K562 (cell line): ENCODE results near the gene GGT6. TPM values are rescaled to one million over a fixed set of nuclear protein-coding genes. Genes with fewer than 3 reads are reported as not detected.

Experiments used
- ATAC-seq: fragments of 200-7000 bp; cut with Tn5 transposase; 3 replicates; pipeline ENCODE4 v1.9.1; 2020; ENCODE audit warnings: moderate library complexity
- BruUV-seq: library from RNA; stranded (reverse); fragments of 400-500 nt; replicated peaks from 2 replicates; lab custom pipeline; 2021; lab: Mats Ljungman, UMichigan
- CTCF ChIA-PET: fragments of 300-600 bp; formaldehyde crosslinking; extraction: SDS; loops from one replicate; lab custom pipeline; 2021; ENCODE audit warnings: low intra/inter-chr PET ratio; lab: Yijun Ruan, JAX
- POLR2A ChIA-PET: fragments of 300-600, 350-650 bp; sonication (Branson Sonifier 250); formaldehyde crosslinking; extraction: SDS; loops from one replicate; lab custom pipeline; 2021; ENCODE audit warnings: antibody characterized with exemption, inconsistent platforms; lab: Yijun Ruan, JAX
- DNase-seq, 4 experiments: peaks; one replicate each; pipeline versions ENCODE4 v3.0.0 to v3.0.0-alpha.2; 2011 to 2018; ENCODE audit warnings: low spot score in 3 of 4, mixed read lengths in 3 of 4; ENCODE audit errors: extremely low read depth in 1 of 4
- FAIRE-seq: peaks from 2 replicates; lab custom pipeline; 2011; peaks lifted over from hg19 to GRCh38; lab: Jason Lieb, UNC
- H2AFZ ChIP-seq: 2 replicates; pipeline ENCODE4 v1.6.0; 2011; ENCODE audit warnings: low read depth, low read length, control low read depth, inconsistent platforms
- H3K27ac ChIP-seq: fragments of 200-600 bp; 3 replicates; pipeline ENCODE4 v1.8.0; 2011; ENCODE audit warnings: low read depth, mild to moderate bottlenecking, control low read depth, inconsistent platforms, low read length, moderate library complexity, mixed read lengths; ENCODE audit errors: extremely low read depth
- H3K27me3 ChIP-seq, 2 experiments: fragments of 300-600 bp in 1 of 2; 2 replicates in 1 of 2; 3 replicates in 1 of 2; pipeline versions ENCODE4 v1.6.0 to v1.8.0; 2011; ENCODE audit warnings: inconsistent platforms in 2 of 2, low read length in 2 of 2, mild to moderate bottlenecking in 1 of 2, mixed read lengths in 1 of 2, moderate library complexity in 1 of 2; ENCODE audit not compliant: control insufficient read depth in 2 of 2, insufficient read depth in 2 of 2
- H3K36me3 ChIP-seq: fragments of 300-600 bp; 3 replicates; pipeline ENCODE4 v1.8.0; 2011; ENCODE audit warnings: mild to moderate bottlenecking, low read length, inconsistent platforms; ENCODE audit not compliant: control insufficient read depth, insufficient read depth
- H3K4me1 ChIP-seq, 2 experiments: fragments of 200-600 bp in 1 of 2; replicated peaks in 1 of 2; 2 replicates in 1 of 2; 3 replicates in 1 of 2; pipeline versions ENCODE4 v1.5.1 to v1.8.0; 2011; ENCODE audit warnings: inconsistent platforms in 2 of 2, low read length in 2 of 2, mild to moderate bottlenecking in 1 of 2, mixed read lengths in 1 of 2, moderate library complexity in 1 of 2; ENCODE audit not compliant: control insufficient read depth in 2 of 2, insufficient read depth in 2 of 2
- H3K4me2 ChIP-seq: 2 replicates; pipeline ENCODE4 v1.6.1; 2011; ENCODE audit warnings: low read length, control low read depth, inconsistent platforms, mixed read lengths; ENCODE audit not compliant: insufficient read depth
- H3K4me3 ChIP-seq: fragments of 200-600 bp; sonication (generic), shearing (Covaris generic); 2 replicates; pipeline ENCODE4 v1.5.1; 2016; ENCODE audit warnings: control low read depth, inconsistent platforms
- H3K79me2 ChIP-seq: fragments of 200-600 bp; 3 replicates; pipeline ENCODE4 v1.8.0; 2011; ENCODE audit warnings: low read length, inconsistent platforms; ENCODE audit not compliant: control insufficient read depth, insufficient read depth
- H3K9ac ChIP-seq, 2 experiments: 2 replicates each; pipeline versions ENCODE4 v1.6.0 to v1.6.1; 2011; ENCODE audit warnings: low read depth in 2 of 2, low read length in 2 of 2, control low read depth in 1 of 2, inconsistent platforms in 1 of 2, mild to moderate bottlenecking in 1 of 2, mixed read lengths in 1 of 2; ENCODE audit not compliant: insufficient read depth in 1 of 2
- H3K9me1 ChIP-seq: one replicate; pipeline ENCODE4 v1.6.0; 2011; ENCODE audit warnings: inconsistent platforms, mild to moderate bottlenecking, low read length, moderate library complexity; ENCODE audit not compliant: control insufficient read depth, insufficient read depth
- H3K9me3 ChIP-seq: replicated peaks from 2 replicates; pipeline ENCODE4 v1.5.1; 2011; ENCODE audit warnings: low read depth, low read length, inconsistent platforms; ENCODE audit not compliant: control insufficient read depth, insufficient read depth
- H4K20me1 ChIP-seq: replicated peaks from 2 replicates; pipeline ENCODE4 v1.6.1; 2011; ENCODE audit warnings: low read length, inconsistent platforms, mixed read lengths; ENCODE audit not compliant: control insufficient read depth, insufficient read depth
- CTCF ChIP-seq, 3 experiments: IDR thresholded peaks in 2 of 3; conservative IDR thresholded peaks in 1 of 3; 2 replicates each; pipeline ENCODE4 v1.5.1; 2011 to 2012; ENCODE audit warnings: low read length in 3 of 3, mild to moderate bottlenecking in 3 of 3, control low read depth in 2 of 3, improper control_type of control experiment in 1 of 3, inconsistent platforms in 1 of 3, low read depth in 1 of 3, mixed read lengths in 1 of 3, moderate library complexity in 1 of 3; ENCODE audit not compliant: insufficient read depth in 2 of 3
- GABPB1 ChIP-seq: sonication (generic); formaldehyde crosslinking; IDR thresholded peaks from 2 replicates; pipeline ENCODE4 v1.8.0; 2022; ENCODE audit warnings: mild to moderate bottlenecking, missing genetic modification reagents
- GATAD2B ChIP-seq: fragments of 450-650 bp; IDR thresholded peaks from 2 replicates; pipeline ENCODE4 v1.6.1; 2017; ENCODE audit warnings: mild to moderate bottlenecking, borderline replicate concordance
- L3MBTL2 ChIP-seq: fragments of 450-650 bp; IDR thresholded peaks from 2 replicates; pipeline ENCODE4 v1.6.1; 2016; ENCODE audit warnings: mild to moderate bottlenecking, moderate library complexity
- THAP12 ChIP-seq: fragments of 250-450 bp; sonication (Bioruptor Pico); IDR thresholded peaks from 2 replicates; pipeline ENCODE4 v1.9.0; 2021; ENCODE audit warnings: mild to moderate bottlenecking, inconsistent platforms
- ZBED1 ChIP-seq: IDR thresholded peaks from 2 replicates; pipeline ENCODE4 v1.6.1; 2014
- WGBS: fragments of 100-300 bp; shearing (Covaris generic); methylation state at CpG from one replicate; pipeline ENCODE4 v1.1.6; 2016; ENCODE audit warnings: low coverage, mixed read lengths; ENCODE audit not compliant: insufficient coverage; ENCODE audit errors: missing lambda C conversion rate; 5-methylcytosine and 5-hydroxymethylcytosine counted together
- in situ Hi-C: fragments of 300-500 bp; cut with MboI; formaldehyde crosslinking; loops from 4 replicates; pipeline ENCODE4 v1.15.0; 2018; ENCODE audit warnings: inconsistent platforms, mixed read lengths
- intact Hi-C: fragments of 100-400 bp; cut with micrococcal nuclease; formaldehyde crosslinking; loops from 2 replicates; pipeline ENCODE4 v1.14.2; 2022
- polyA plus RNA-seq, 8 experiments: library from polyadenylated mRNA; depleted of rRNA in 4 of 8; stranded (reverse) in 5 of 8; unstranded in 3 of 8; fragments of >200 nt; fragmentation: Nextera tagmentation in 2 of 8; fragmentation: Illumina TruSeq in 1 of 8; extraction: Ambion mirVana in 2 of 8; extraction: Trizol in 1 of 8; gene quantifications; 2 replicates each; pipeline versions ENCODE4 v1.2.1 to v1.2.3, GENCODE V29; 2011 to 2014; ENCODE audit warnings: inconsistent platforms in 1 of 8, missing spikeins in 1 of 8
- total RNA-seq, 7 experiments: library from RNA; depleted of rRNA in 6 of 7; stranded (reverse); fragments of >200 nt in 6 of 7; fragmentation: Illumina TruSeq in 2 of 7; extraction: Trizol in 2 of 7; gene quantifications; 2 replicates each; pipeline versions ENCODE4 v1.2.1 to v1.2.3, GENCODE V29; 2011 to 2021; ENCODE audit warnings: low replicate concordance in 1 of 7

The GGT6 gene
- total and polyA plus RNA-seq, 9 of the 15 experiments (the other 6 are each of a cell fraction or from before 2014, with no cell fraction given), result 0.09 TPM; not detected in 8

- peaks cover 0 to 41% of the 10 kb centered on the region in 2 experiments; a peak in 3 of 5 replicates for H3K4me1 ChIP-seq
- ATAC-seq (no peak), FAIRE-seq (no peak), DNase-seq (no peak)
- no peak overlapping the region for H2AFZ ChIP-seq
- H3K36me3 ChIP-seq, result peaks cover 90% of the 10 kb centered on the region; the same call in 2 of the 3 replicates
- ChIA-PET CTCF (no interaction called here), POLR2A (no interaction called here)
- H3K4me3 ChIP-seq, result no peak overlapping the region
- intact Hi-C loops (no loop called here), in situ Hi-C loops (no loop called here)
- no peak overlapping the region for H3K4me2 ChIP-seq
- H3K9me1 ChIP-seq, result no peaks in the 10 kb centered on the region
- WGBS, result 95% methylated on average over 8 of the region's 24 CpGs
- H3K79me2 ChIP-seq, result peaks cover 20% of the 10 kb centered on the region
- H3K9me3 ChIP-seq, result no peaks in the 10 kb centered on the region
- no peaks in the 10 kb centered on the region for H4K20me1 ChIP-seq
- H3K27me3 ChIP-seq, result no peaks in the 10 kb centered on the region
- peak overlapping the region in 1 of 2 experiments; percentile 58; a peak in 1 of 4 replicates for H3K9ac ChIP-seq
- no peak overlapping the region for H3K27ac ChIP-seq
- no TSS peak for BruUV-seq
- no peak for TF ChIP-seq GATAD2B
- TF ChIP-seq ZBED1, result no peak
Observed at GRCh38 chr17:4548721-4549531, 11.5 kb downstream of the GGT6 start.

- Histone ChIP-seq H3K9me1 (no peaks in the 10 kb centered on the region), H3K27me3 (no peaks in the 10 kb centered on the region), H3K36me3 (peaks cover 90% of the 10 kb centered on the region; the same call in 2 of the 3 replicates), H3K4me3 (no peak overlapping the region), H3K79me2 (peaks cover 12% of the 10 kb centered on the region), H3K9ac (peak overlapping the region in 1 of 2 experiments; percentile 35; a peak in 1 of 4 replicates), H3K4me1 (peaks cover 0 to 44% of the 10 kb centered on the region in 2 experiments; a peak in 2 of 5 replicates), H3K4me2 (no peak overlapping the region), H4K20me1 (no peaks in the 10 kb centered on the region), H3K27ac (no peak overlapping the region), H3K9me3 (no peaks in the 10 kb centered on the region), H2AFZ (no peak overlapping the region)
- ChIA-PET POLR2A (interaction anchor here (0.7 kb wide), 1 partner anchor 112 kb away, joined by 3 read pairs; no protein-coding TSS in a partner anchor), CTCF (no interaction called here)
- ATAC-seq (no peak), FAIRE-seq (no peak), DNase-seq (no peak)
- intact Hi-C loops, result no loop called here
- WGBS, result 97% methylated on average over 7 of the region's 18 CpGs
- in situ Hi-C loops, result no loop called here
- BruUV-seq, result no TSS peak
- TF ChIP-seq THAP12 (no peak), CTCF (IDR thresholded peaks at IDR 0.05 in 2 of 3, conservative IDR thresholded peaks at IDR 0.05 in 1 of 3; ENCODE audit: insufficient read depth in 2 of 3, low read depth in 1 of 3, low read length in 3 of 3) (no peak), L3MBTL2 (no peak), GABPB1 (CRISPR knock-in tag) (no peak)
Observed at GRCh38 chr17:4548061-4548461, 12.3 kb downstream of the GGT6 start.
